DOHH2 (cell line): ENCODE results near the gene CBFB.

Source experiments
- H3F3A ChIP-seq: fragments of 200-600 bp; sonication (generic), shearing (Covaris generic); 2 replicates; pipeline ENCODE4 v1.6.0; 2016; ENCODE audit warnings: antibody characterized with exemption, mild to moderate bottlenecking; ENCODE audit not compliant: control insufficient read depth, insufficient read depth
- H3K27ac ChIP-seq: fragments of 200-600 bp; sonication (generic); 2 replicates; pipeline ENCODE4 v1.5.1; 2014; ENCODE audit warnings: low read depth, mild to moderate bottlenecking, low read length, moderate library complexity
- H3K27me3 ChIP-seq: fragments of 200-600 bp; sonication (generic); 2 replicates; pipeline ENCODE4 v1.6.1; 2014; ENCODE audit warnings: mild to moderate bottlenecking, low read length, mixed read lengths; ENCODE audit not compliant: control insufficient read depth
- H3K36me3 ChIP-seq: fragments of 200-600 bp; sonication (generic); 2 replicates; pipeline ENCODE4 v1.6.1; 2014; ENCODE audit warnings: mild to moderate bottlenecking, low read length, moderate library complexity, mixed read lengths; ENCODE audit not compliant: control insufficient read depth
- H3K4me1 ChIP-seq: fragments of 200-600 bp; sonication (generic); 2 replicates; pipeline ENCODE4 v1.6.1; 2014; ENCODE audit warnings: mild to moderate bottlenecking, low read length, mixed read lengths; ENCODE audit not compliant: control insufficient read depth
- H3K4me2 ChIP-seq: fragments of 200-600 bp; sonication (generic); 2 replicates; pipeline ENCODE4 v1.6.0; 2014; ENCODE audit warnings: mild to moderate bottlenecking, low read length, moderate library complexity
- H3K4me3 ChIP-seq: fragments of 200-600 bp; sonication (generic); 2 replicates; pipeline ENCODE4 v1.5.1; 2014; ENCODE audit warnings: mild to moderate bottlenecking, low read length, mixed read lengths
- H3K79me2 ChIP-seq: fragments of 200-600 bp; sonication (generic); 2 replicates; pipeline ENCODE4 v1.6.1; 2014; ENCODE audit warnings: mild to moderate bottlenecking, low read length, mixed read lengths; ENCODE audit not compliant: control insufficient read depth
- H3K9me2 ChIP-seq: fragments of 200-600 bp; sonication (generic); replicated peaks from 2 replicates; pipeline ENCODE4 v1.6.1; 2014; ENCODE audit warnings: mild to moderate bottlenecking, low read length, mixed read lengths; ENCODE audit not compliant: control insufficient read depth
- H3K9me3 ChIP-seq: fragments of 200-600 bp; sonication (generic); 2 replicates; pipeline ENCODE4 v1.6.1; 2014; ENCODE audit warnings: antibody characterized with exemption, low read length, mixed read lengths; ENCODE audit not compliant: control insufficient read depth, insufficient read depth
- H4K20me1 ChIP-seq: fragments of 200-600 bp; sonication (generic); 2 replicates; pipeline ENCODE4 v1.6.0; 2014; ENCODE audit warnings: low read depth, mild to moderate bottlenecking, antibody characterized with exemption, low read length, moderate library complexity; ENCODE audit not compliant: control insufficient read depth, insufficient read depth
- EZH2phosphoT487 ChIP-seq: fragments of 200-600 bp; sonication (generic); IDR thresholded peaks from 2 replicates; pipeline ENCODE4 v1.6.1; 2017; ENCODE audit warnings: borderline replicate concordance, mild to moderate bottlenecking, antibody characterized with exemption, low read length, moderate library complexity, mixed read lengths
- TF ChIP-seq, protein P1 (sequence below): fragments of 200-600 bp; sonication (generic); IDR thresholded peaks from one replicate; pipeline ENCODE4 v1.5.1; 2014; ENCODE audit warnings: antibody characterized with exemption, mild to moderate bottlenecking, low read depth, low read length; ENCODE audit not compliant: poor library complexity, severe bottlenecking

The CBFB gene

DNA sequence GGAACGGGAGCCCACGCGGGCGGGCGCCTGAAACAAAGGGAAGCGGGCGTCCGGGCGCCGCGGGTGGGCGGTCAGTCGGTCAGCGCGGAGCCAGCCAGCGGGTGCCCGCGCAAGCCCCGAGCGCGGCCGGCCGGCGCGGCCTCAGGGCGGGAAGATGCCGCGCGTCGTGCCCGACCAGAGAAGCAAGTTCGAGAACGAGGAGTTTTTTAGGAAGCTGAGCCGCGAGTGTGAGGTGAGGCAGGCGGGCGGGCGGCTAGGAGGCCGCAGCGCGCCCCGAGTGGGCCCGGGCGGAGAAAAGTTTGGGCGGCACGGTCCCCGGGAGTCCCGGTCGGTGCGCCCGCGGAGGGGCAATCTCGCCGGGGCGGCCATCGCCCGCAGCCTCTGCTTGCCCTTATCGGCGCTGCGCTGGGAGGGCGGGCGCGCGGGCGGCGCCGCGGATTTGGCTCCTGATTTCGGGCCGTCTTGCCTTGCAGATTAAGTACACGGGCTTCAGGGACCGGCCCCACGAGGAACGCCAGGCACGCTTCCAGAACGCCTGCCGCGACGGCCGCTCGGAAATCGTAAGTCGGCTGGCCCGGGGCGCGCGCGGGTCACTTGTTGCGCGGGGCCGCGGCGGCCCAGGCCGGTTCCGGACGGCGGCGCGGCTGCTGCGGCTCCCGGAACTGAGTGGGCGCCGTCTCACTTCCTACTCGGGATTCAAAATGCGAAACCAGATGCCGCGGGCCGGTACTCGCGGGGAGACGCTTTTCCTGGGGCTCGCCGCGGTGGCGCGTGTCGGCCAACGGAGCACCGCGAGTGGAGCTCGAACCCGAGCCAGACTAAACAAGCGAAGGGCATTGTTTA, 526 bp downstream of the CBFB start:
- Histone ChIP-seq H3K27me3 (no peaks in the 10 kb centered on the region), H4K20me1 (peaks cover 3% of the 10 kb centered on the region; the same call in 1 of the 2 replicates), H3K36me3 (peaks cover 44% of the 10 kb centered on the region), H3F3A (peaks cover 3% of the 10 kb centered on the region; the same call in 1 of the 2 replicates), H3K9me2 (no peaks in the 10 kb centered on the region), H3K27ac (peak overlapping the region; percentile 71), H3K4me2 (peak overlapping the region; percentile 60), H3K4me1 (peaks cover 40% of the 10 kb centered on the region), H3K79me2 (peaks cover 59% of the 10 kb centered on the region), H3K9me3 (no peaks in the 10 kb centered on the region), H3K4me3 (peak overlapping the region; percentile 96)
- TF ChIP-seq, protein P1, sequence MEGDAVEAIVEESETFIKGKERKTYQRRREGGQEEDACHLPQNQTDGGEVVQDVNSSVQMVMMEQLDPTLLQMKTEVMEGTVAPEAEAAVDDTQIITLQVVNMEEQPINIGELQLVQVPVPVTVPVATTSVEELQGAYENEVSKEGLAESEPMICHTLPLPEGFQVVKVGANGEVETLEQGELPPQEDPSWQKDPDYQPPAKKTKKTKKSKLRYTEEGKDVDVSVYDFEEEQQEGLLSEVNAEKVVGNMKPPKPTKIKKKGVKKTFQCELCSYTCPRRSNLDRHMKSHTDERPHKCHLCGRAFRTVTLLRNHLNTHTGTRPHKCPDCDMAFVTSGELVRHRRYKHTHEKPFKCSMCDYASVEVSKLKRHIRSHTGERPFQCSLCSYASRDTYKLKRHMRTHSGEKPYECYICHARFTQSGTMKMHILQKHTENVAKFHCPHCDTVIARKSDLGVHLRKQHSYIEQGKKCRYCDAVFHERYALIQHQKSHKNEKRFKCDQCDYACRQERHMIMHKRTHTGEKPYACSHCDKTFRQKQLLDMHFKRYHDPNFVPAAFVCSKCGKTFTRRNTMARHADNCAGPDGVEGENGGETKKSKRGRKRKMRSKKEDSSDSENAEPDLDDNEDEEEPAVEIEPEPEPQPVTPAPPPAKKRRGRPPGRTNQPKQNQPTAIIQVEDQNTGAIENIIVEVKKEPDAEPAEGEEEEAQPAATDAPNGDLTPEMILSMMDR = no peak
- TF ChIP-seq EZH2phosphoT487 = no peak

DNA sequence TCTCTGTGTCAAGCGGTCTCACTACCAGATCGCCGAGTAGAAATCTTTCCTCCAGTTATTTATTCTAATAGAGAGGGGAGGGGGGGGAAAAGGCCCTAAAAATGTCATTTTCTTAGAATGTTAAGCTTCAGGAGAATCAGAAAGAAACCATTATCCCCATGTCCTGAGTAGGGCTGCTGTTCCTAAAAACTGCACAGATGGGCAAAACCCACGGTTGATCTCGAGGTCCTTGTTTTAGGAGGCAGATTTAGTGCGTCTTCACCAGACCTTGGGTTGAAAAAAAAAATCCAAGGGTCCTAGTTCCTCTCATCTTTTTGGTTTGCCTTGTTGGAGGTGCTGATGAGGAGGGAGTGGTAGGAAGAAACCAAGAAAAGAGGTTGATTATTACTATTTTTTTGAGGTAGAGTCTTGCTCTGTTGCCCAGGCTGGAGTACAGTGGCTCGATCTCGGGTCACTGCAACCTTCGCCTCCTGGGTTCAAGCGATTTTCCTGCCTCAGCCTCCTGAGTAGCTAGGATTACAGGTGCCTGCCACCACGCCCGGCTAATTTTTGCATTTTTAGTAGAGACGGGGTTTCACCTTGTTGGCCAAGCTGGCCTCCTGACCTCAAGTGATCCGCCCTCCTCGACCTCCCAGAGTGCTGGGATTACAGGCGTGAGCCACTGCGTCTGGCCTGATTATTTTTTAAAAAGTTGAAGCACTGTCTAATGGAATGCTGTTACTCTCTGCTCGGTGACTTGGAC, 1.4 kb downstream of the CBFB start:
- Histone ChIP-seq H3K9me3 (no peaks in the 10 kb centered on the region), H4K20me1 (peaks cover 10% of the 10 kb centered on the region), H3K27ac (peak overlapping the region; percentile 71; the same call in 1 of the 2 replicates), H3K79me2 (peaks cover 68% of the 10 kb centered on the region), H3K4me3 (peak overlapping the region; percentile 96), H3K4me2 (peak overlapping the region; percentile 60), H3K9me2 (no peaks in the 10 kb centered on the region), H3K36me3 (peaks cover 53% of the 10 kb centered on the region), H3K27me3 (no peaks in the 10 kb centered on the region), H3K4me1 (peaks cover 42% of the 10 kb centered on the region), H3F3A (peaks cover 3% of the 10 kb centered on the region; the same call in 1 of the 2 replicates)
- TF ChIP-seq EZH2phosphoT487 = no peak
- TF ChIP-seq, protein P1 = no peak

DNA sequence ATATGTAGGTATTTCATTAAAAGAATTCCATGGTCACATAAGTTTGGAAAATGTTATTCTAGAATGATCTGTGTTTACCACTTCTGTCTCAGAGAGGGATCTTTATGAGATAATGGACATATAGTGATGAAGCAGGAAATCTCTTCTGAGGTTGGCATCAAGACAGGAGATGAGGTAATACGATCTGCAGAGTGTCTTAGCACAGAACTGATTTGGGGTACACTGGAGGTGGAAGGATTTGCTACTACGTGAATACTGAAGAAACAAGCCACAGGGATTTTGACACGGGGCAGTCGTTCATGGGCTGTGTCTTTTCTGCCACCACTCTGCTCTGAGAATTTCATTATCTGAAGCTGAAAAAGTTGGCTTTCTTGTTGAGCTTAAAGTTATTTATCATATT, 5.5 kb downstream of the CBFB start:
- Histone ChIP-seq H3K9me2 (no peaks in the 10 kb centered on the region), H3K79me2 (peaks cover 99% of the 10 kb centered on the region), H4K20me1 (peaks cover 14% of the 10 kb centered on the region), H3K9me3 (no peaks in the 10 kb centered on the region), H3F3A (peaks cover 9% of the 10 kb centered on the region), H3K4me3 (no peak overlapping the region), H3K36me3 (peaks cover 83% of the 10 kb centered on the region), H3K27ac (no peak overlapping the region), H3K4me2 (peak overlapping the region; percentile 4; the same call in 1 of the 2 replicates), H3K4me1 (peaks cover 37% of the 10 kb centered on the region), H3K27me3 (no peaks in the 10 kb centered on the region)
- no peak for TF ChIP-seq EZH2phosphoT487
- TF ChIP-seq, protein P1 = no peak
